HepG2 (cell line): Measurements from ENCODE around the gene TSTD1. TPM values are rescaled to one million over a fixed set of nuclear protein-coding genes. Genes with fewer than 3 reads are reported as not detected.

Source experiments
- FOXK1 ChIP-seq: sonication (generic); formaldehyde crosslinking; IDR thresholded peaks from 2 replicates; pipeline ENCODE4 v1.4.0; 2020; ENCODE audit warnings: low read depth, missing genetic modification reagents, borderline replicate concordance
- MXD4 ChIP-seq: IDR thresholded peaks from 2 replicates; pipeline ENCODE4 v1.6.1; 2016; ENCODE audit warnings: mild to moderate bottlenecking, missing biosample characterization, missing genetic modification reagents
- PRMT3 ChIP-seq: sonication (generic); formaldehyde crosslinking; IDR thresholded peaks from 2 replicates; pipeline ENCODE4 v1.8.1; 2022; ENCODE audit warnings: low read depth, mild to moderate bottlenecking, moderate library complexity, missing genetic modification reagents, borderline replicate concordance
- TCF12 ChIP-seq, 2 experiments: fragments of 450-650 bp in 1 of 2; sonication (generic) in 1 of 2; formaldehyde crosslinking in 1 of 2; IDR thresholded peaks; 2 replicates each; pipeline versions ENCODE4 v1.6.1 to v1.8.0; 2017 to 2022; ENCODE audit warnings: antibody characterized with exemption in 1 of 2, mild to moderate bottlenecking in 1 of 2, missing genetic modification reagents in 1 of 2, moderate library complexity in 1 of 2
- TIGD3 ChIP-seq: sonication (generic); formaldehyde crosslinking; IDR thresholded peaks from 2 replicates; pipeline ENCODE4 v1.5.1; 2020; ENCODE audit warnings: mild to moderate bottlenecking, missing genetic modification reagents, borderline replicate concordance
- ZBTB10 ChIP-seq: sonication (generic); formaldehyde crosslinking; IDR thresholded peaks from 2 replicates; pipeline ENCODE4 v1.4.0; 2020; ENCODE audit warnings: missing genetic modification reagents, borderline replicate concordance
- ZNF687 ChIP-seq: sonication (generic); formaldehyde crosslinking; IDR thresholded peaks from 2 replicates; pipeline ENCODE4 v1.5.1; 2020; ENCODE audit warnings: mild to moderate bottlenecking, missing genetic modification reagents, moderate library complexity
- polyA plus RNA-seq, 8 experiments: library from polyadenylated mRNA; depleted of rRNA in 3 of 8; stranded (reverse) in 7 of 8; unstranded in 1 of 8; fragments of >200 nt; fragmentation: Illumina TruSeq in 4 of 8; extraction: Trizol in 4 of 8; gene quantifications; 2 replicates each; pipeline versions ENCODE4 v1.2.1 to v1.2.3, GENCODE V29; 2011 to 2016; ENCODE audit warnings: low read depth in 4 of 8, missing spikeins in 1 of 8, mixed read lengths in 1 of 8; ENCODE audit not compliant: insufficient read depth in 1 of 8
- total RNA-seq, 5 experiments: library from RNA; depleted of rRNA; stranded (reverse); fragments of >200 nt; fragmentation: Illumina TruSeq; extraction: Trizol; gene quantifications; 2 replicates each; pipeline ENCODE4 v1.2.3, GENCODE V29; 2016; ENCODE audit warnings: low read depth in 1 of 5
- TF ChIP-seq, protein P1 (sequence below): sonication (generic); formaldehyde crosslinking; IDR thresholded peaks from one replicate; pipeline ENCODE4 v1.5.1; 2020; ENCODE audit warnings: mild to moderate bottlenecking, missing genetic modification reagents; ENCODE audit errors: not compliant biosample characterization

TSTD1 gene
- total and polyA plus RNA-seq, 2 of the 13 experiments (the other 11 are each of a cell fraction or from before 2014, with no cell fraction given): 0.15 to 0.31 TPM

GRCh38 chr1:161013488-161014230 lies 25.1 kb downstream of the TSTD1 start (continued):
- peak; percentile 97 for TF ChIP-seq ZNF687 (CRISPR knock-in tag)
- peak; percentile 62 for TF ChIP-seq MXD4 (CRISPR knock-in tag)
- no peak for TF ChIP-seq TCF12 (IDR thresholded peaks at IDR 0.05)
- TF ChIP-seq TCF12 (CRISPR knock-in tag; IDR thresholded peaks at IDR 0.05): peak; percentile 27; the same call in 1 of the 2 replicates
- TF ChIP-seq, protein P1, sequence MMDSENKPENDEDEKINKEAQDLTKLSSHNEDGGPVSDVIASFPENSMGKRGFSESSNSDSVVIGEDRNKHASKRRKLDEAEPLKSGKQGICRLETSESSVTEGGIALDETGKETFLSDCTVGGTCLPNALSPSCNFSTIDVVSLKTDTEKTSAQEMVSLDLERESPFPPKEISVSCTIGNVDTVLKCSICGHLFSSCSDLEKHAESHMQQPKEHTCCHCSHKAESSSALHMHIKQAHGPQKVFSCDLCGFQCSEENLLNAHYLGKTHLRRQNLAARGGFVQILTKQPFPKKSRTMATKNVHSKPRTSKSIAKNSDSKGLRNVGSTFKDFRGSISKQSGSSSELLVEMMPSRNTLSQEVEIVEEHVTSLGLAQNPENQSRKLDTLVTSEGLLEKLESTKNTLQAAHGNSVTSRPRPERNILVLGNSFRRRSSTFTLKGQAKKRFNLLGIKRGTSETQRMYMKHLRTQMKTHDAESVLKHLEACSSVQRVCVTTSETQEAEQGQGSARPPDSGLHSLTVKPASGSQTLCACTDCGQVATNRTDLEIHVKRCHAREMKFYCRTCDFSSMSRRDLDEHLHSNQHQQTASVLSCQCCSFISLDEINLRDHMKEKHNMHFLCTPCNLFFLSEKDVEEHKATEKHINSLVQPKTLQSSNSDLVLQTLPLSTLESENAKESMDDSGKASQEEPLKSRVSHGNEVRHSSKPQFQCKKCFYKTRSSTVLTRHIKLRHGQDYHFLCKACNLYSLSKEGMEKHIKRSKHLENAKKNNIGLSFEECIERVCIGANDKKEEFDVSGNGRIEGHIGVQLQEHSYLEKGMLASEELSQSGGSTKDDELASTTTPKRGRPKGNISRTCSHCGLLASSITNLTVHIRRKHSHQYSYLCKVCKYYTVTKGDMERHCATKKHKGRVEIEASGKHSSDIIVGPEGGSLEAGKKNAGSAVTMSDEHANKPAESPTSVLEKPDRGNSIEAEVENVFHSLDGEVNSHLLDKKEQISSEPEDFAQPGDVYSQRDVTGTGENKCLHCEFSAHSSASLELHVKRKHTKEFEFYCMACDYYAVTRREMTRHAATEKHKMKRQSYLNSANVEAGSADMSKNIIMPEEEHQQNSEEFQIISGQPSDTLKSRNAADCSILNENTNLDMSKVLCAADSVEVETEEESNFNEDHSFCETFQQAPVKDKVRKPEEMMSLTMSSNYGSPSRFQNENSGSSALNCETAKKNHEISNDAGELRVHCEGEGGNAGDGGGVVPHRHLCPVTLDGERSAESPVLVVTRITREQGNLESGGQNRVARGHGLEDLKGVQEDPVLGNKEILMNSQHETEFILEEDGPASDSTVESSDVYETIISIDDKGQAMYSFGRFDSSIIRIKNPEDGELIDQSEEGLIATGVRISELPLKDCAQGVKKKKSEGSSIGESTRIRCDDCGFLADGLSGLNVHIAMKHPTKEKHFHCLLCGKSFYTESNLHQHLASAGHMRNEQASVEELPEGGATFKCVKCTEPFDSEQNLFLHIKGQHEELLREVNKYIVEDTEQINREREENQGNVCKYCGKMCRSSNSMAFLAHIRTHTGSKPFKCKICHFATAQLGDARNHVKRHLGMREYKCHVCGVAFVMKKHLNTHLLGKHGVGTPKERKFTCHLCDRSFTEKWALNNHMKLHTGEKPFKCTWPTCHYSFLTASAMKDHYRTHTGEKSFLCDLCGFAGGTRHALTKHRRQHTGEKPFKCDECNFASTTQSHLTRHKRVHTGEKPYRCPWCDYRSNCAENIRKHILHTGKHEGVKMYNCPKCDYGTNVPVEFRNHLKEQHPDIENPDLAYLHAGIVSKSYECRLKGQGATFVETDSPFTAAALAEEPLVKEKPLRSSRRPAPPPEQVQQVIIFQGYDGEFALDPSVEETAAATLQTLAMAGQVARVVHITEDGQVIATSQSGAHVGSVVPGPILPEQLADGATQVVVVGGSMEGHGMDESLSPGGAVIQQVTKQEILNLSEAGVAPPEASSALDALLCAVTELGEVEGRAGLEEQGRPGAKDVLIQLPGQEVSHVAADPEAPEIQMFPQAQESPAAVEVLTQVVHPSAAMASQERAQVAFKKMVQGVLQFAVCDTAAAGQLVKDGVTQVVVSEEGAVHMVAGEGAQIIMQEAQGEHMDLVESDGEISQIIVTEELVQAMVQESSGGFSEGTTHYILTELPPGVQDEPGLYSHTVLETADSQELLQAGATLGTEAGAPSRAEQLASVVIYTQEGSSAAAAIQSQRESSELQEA: no peak
- TF ChIP-seq PRMT3 (CRISPR knock-in tag): peak; percentile 75; the same call in 1 of the 2 replicates
- TF ChIP-seq FOXK1 (CRISPR knock-in tag): 0 out of 2 replicates have a peak, but pooled peaks have one; percentile 65
- TF ChIP-seq ZBTB10 (CRISPR knock-in tag): peak; percentile 94; the same call in 1 of the 2 replicates
- 0 out of 2 replicates have a peak, but pooled peaks have one; percentile 63 for TF ChIP-seq TIGD3 (CRISPR knock-in tag)
